Tibial artery (tissue), 4 donors: ENCODE data around the gene RASA3.

Experiments
- DNase-seq, 2 donors: peaks; one replicate each; pipeline ENCODE4 v3.0.0-alpha.2; 2019
- H3K27ac ChIP-seq, 2 donors: fragments of 200-600 bp; sonication (generic) in 1 of 2; 1 replicate in 1 of 2; 2 replicates in 1 of 2; pipeline ENCODE4 v1.5.1; 2018 to 2019; ENCODE audit warnings: mild to moderate bottlenecking in 1 of 2
- H3K27me3 ChIP-seq, 2 donors: fragments of 200-600 bp; sonication (generic) in 1 of 2; one replicate each; pipeline versions ENCODE4 v1.5.1 to v1.6.0; 2016 to 2019
- H3K36me3 ChIP-seq, 3 donors: fragments of 200-600 bp; sonication (generic) in 2 of 3; one replicate each; pipeline ENCODE4 v1.5.1; 2016 to 2019; ENCODE audit warnings: mild to moderate bottlenecking in 2 of 3
- H3K4me1 ChIP-seq, 4 donors: fragments of 200-600 bp; sonication (generic) in 2 of 4; 1 replicate in 3 of 4; 2 replicates in 1 of 4; pipeline ENCODE4 v1.5.1; 2016 to 2019
- H3K4me3 ChIP-seq, 2 donors: fragments of 200-600 bp; sonication (generic) in 1 of 2; 1 replicate in 1 of 2; 2 replicates in 1 of 2; pipeline ENCODE4 v1.5.1; 2018 to 2019; ENCODE audit warnings: mild to moderate bottlenecking in 2 of 2
- H3K9me3 ChIP-seq, 3 donors: fragments of 200-600 bp; sonication (generic) in 1 of 3; one replicate each; pipeline ENCODE4 v1.5.1; 2016 to 2019
- CTCF ChIP-seq, 2 experiments: fragments of 200-600 bp in 1 of 2; fragments of 450-650 bp in 1 of 2; IDR thresholded peaks; one replicate each; pipeline ENCODE4 v1.5.1; 2017 to 2019; ENCODE audit warnings: antibody characterized with exemption in 2 of 2, mild to moderate bottlenecking in 1 of 2, moderate library complexity in 1 of 2
- intact Hi-C: fragments of 100-400 bp; cut with DNase I; formaldehyde crosslinking; loops from one replicate; pipeline ENCODE4 v1.15.0; 2023; ENCODE audit warnings: low total_unique reads

Gene RASA3

DNA sequence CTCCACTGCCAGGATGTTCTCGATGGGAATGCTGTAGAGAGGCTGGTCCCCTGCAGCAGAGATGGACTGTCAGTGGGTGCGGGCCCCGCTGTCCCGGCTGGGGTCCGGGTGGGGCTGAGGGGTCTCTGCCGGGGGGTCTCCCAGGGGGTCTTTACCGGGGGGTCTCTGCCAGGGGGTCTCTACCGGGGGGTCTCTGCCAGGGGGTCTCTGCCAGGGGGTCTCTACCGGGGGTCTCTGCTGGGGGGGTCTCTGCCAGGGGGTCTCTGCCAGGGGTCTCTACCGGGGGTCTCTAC lies 132.9 kb downstream of the RASA3 start:
- no peak for TF ChIP-seq CTCF (IDR thresholded peaks at IDR 0.05)
- DNase-seq: no peak
- Histone ChIP-seq H3K9me3 (no peaks in the 10 kb centered on the region), H3K4me3 (no peak overlapping the region), H3K4me1 (peaks cover 0 to 13% (median 10%) of the 10 kb centered on the region in 4 donors), H3K27me3 (no peaks in the 10 kb centered on the region), H3K36me3 (peaks cover 12 to 71% (median 39%) of the 10 kb centered on the region in 3 donors), H3K27ac (peak overlapping the region; percentile 51 to 57)
- intact Hi-C loops: no loop called here

DNA sequence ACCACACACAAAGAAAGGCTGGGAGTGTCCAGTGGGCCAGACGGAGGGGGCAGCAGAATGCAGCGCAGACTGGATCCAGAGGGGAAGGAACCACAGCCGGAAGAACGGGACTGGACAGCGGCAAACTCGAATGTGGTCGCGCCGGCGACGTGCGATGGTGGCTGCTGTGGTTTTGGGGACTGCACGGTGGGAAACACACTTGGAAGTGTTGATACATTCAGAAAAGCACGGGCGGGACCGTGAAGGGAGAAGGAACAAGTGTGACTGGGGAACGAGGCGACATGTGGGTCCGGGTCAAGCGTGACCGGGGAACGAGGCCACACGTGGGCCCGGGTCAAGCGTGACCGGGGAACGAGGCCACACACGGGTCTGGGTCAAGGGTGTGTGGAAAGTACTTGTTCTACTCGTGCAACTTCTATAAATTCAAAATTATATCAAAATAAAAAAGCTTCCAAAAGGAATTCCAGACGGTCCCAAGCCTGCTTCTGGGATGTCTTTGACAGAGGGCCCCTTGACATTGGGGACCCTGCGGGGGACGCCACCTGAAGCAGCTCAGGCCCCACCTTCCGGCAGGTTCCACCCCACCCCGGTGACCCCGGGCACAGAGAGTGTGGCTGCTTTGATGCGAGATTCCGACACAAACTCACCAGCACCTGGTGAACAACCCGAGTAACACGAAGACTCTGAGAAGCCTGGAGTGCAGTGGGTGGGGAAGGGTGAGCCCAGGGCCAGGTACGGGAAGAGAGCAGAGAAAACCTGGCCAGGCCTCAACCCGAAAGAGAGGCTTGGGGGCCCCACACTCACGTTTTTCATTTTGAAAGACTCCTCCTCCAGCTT lies 133.4 kb downstream of the RASA3 start:
- peaks cover 0 to 13% (median 10%) of the 10 kb centered on the region in 4 donors for H3K4me1 ChIP-seq
- peaks cover 12 to 72% (median 41%) of the 10 kb centered on the region in 3 donors for H3K36me3 ChIP-seq
- intact Hi-C loops: no loop called here
- no peak overlapping the region for H3K4me3 ChIP-seq
- peak overlapping the region; percentile 51 to 57 for H3K27ac ChIP-seq
- TF ChIP-seq CTCF (IDR thresholded peaks at IDR 0.05): no peak
- H3K27me3 ChIP-seq: no peaks in the 10 kb centered on the region
- H3K9me3 ChIP-seq: no peaks in the 10 kb centered on the region
- no peak for DNase-seq

DNA sequence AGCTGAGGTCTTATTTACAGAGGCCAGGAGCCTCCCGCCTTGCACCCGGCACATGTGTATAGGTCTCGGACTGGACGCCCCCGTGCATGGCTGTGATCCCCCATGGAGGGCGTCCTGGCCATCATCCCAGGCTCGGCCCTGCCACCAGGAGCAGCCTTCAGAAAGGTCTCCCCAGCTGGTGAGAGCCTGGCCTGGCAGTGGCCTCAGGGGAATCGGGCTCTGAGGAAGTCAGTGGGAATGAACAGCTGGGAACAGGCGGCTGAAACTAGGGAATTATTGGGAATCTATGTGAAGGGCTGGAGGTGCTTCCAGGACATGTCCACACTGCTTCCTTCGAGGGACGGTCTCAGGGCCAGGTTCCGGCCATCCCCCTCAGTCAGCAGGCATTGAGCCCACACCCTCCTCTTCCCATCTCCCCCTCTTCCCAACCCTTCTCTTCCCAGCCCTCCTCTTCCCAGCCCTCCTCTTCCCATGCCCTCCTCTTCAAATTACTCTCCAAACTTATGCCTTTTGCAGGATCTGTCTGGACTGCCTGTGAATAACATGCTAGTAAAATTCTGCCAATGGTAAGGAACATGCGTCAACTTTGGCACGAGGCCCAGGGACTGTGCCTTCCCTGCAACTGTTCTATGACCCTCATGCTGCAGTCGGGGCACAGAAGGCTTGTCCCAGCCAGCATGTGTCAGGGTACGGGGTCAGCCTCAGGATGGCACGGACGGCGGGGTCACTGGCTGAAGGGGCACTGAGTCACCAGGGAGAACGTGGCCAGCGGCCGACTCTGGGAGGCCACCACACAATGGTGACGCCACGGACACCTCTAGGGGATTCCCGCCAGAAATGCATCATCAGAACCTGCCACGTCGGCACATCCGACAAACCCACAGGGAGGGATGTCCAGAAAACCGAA lies 134.3 kb downstream of the RASA3 start:
- Histone ChIP-seq H3K4me1 (peaks cover 0 to 13% (median 10%) of the 10 kb centered on the region in 4 donors), H3K36me3 (peaks cover 10 to 71% (median 41%) of the 10 kb centered on the region in 3 donors), H3K27me3 (no peaks in the 10 kb centered on the region), H3K9me3 (no peaks in the 10 kb centered on the region), H3K4me3 (no peak overlapping the region), H3K27ac (peak overlapping the region; percentile 51 to 57)
- intact Hi-C loops: no loop called here
- no peak for TF ChIP-seq CTCF (IDR thresholded peaks at IDR 0.05)
- peak; percentile 78 to 88 for DNase-seq

- TF ChIP-seq CTCF (IDR thresholded peaks at IDR 0.05): no peak
- intact Hi-C loops: loop anchor here (1.0 kb wide), 1 partner anchor 24 kb away; no protein-coding TSS in a partner anchor
- Histone ChIP-seq H3K4me3 (no peak overlapping the region), H3K4me1 (peaks cover 0 to 13% (median 10%) of the 10 kb centered on the region in 4 donors), H3K9me3 (no peaks in the 10 kb centered on the region), H3K36me3 (peaks cover 5 to 67% (median 42%) of the 10 kb centered on the region in 3 donors), H3K27ac (peak overlapping the region; percentile 51 to 57), H3K27me3 (no peaks in the 10 kb centered on the region)
- DNase-seq: no peak
These were observed 135.3 kb downstream of the RASA3 start for GRCh38 chr13:113996912-113997745.
